Stimulated activated CD8-positive, alpha-beta memory T cell treated with anti-CD3 and anti-CD28 coated beads, Interleukin-2, amount 100 ng/mL, for 1 hour (primary cell): ENCODE results near the gene ZNF606.

ENCODE experiments used
- DNase-seq, 2 donors: peaks; one replicate each; pipeline ENCODE4 v3.0.0-alpha.2; 2020; ENCODE audit warnings: low read depth in 2 of 2

The ZNF606 gene

DNA sequence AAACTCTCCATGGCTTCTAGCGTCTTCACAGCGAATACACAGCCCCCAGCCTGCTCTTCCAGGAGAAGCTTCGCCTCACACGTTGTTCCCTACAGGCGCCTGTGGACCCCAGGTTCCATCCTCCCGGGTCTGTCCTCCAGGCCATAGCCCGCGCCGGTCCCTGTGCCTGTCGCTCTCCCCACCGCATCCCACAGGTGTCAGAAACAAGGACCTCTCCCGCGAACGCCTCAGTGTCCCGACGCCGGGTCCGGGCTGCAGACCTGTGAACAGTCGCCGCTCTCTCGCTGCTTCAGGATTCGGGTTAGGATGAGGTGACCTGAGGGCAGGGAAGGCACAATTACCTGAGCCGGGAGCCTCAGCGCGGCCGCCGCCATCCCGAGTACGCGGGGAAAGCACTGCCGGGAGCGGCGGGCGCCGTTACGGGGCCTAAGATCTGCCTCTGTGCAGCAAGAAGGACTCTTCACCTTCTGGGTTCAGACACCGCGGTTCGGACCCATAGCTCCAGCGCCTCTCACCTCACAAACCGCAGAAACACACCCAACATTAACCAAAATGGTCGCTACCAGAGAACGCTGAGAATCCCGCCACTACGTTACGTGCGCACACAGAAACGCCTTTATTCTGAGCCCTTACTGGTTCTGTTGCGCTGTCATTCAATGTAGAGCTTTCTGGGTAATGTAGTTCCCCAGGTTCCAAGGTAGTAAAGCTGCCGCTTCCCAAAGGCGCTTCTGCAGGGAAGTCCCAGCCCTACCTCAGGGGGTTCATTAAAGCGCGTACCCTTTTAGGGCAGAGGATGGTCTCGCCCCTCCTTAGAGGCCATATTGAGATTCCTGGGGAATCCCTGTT lies 67.6 kb downstream of the ZNF606 start, which contains the start of gene ZNF418:
ZNF418 (minus strand) TSS at position 583 of the 846 bp plus-strand sequence. CDS start 1,580 bp downstream, outside the sequence.
- no peak for DNase-seq

DNA sequence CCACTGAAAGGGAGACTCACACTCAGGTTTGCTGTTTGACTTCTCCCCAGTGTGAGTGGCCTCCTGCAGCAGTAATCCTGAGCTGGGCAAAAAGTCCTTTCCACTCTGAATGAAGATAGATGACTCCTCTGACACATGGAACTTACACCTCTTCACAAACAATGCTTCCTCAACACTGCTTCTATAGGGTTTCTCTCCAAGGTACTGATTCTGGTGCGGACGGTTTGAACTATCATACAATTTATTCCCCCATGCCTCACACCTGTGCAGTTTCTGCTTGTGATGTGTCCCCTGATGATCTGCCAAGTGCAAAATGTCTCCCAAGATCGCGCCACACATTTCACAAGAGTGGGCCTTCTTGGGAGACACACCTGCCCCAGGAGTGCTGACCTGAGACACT lies 75.0 kb downstream of the ZNF606 start:
- no peak for DNase-seq
